GM21825 (cell line): ENCODE results near the gene JAKMIP3.

Source experiments
- ATAC-seq: cut with Tn5 transposase; IDR thresholded peaks from one replicate; pipeline ENCODE4 v1.9.1; 2021; ENCODE audit warnings: mild to moderate bottlenecking, moderate library complexity; ENCODE audit not compliant: unreplicated experiment

Gene JAKMIP3

GRCh38 chr10:132043861-132044695 is 21.7 kb upstream of the JAKMIP3 start:
- ATAC-seq: no peak

GRCh38 chr10:132044803-132045202 is 20.9 kb upstream of the JAKMIP3 start:
- ATAC-seq: no peak

- no peak for ATAC-seq
Measured at GRCh38 chr10:132045324-132045723, 20.4 kb upstream of the JAKMIP3 start.

- no peak for ATAC-seq
Measured at GRCh38 chr10:132047575-132048293, 18.0 kb upstream of the JAKMIP3 start.

GRCh38 chr10:132048294-132048667 is 17.5 kb upstream of the JAKMIP3 start:
- ATAC-seq: no peak

- no peak for ATAC-seq
Measured at GRCh38 chr10:132050191-132050590, 15.6 kb upstream of the JAKMIP3 start.

GRCh38 chr10:132052124-132052523 is 13.6 kb upstream of the JAKMIP3 start:
- ATAC-seq: no peak

- ATAC-seq: no peak
Measured at GRCh38 chr10:132054564-132054963, 11.2 kb upstream of the JAKMIP3 start.

- no peak for ATAC-seq
Measured at GRCh38 chr10:132055616-132056015, 10.1 kb upstream of the JAKMIP3 start.

GRCh38 chr10:132056663-132057062 is 9.1 kb upstream of the JAKMIP3 start:
- no peak for ATAC-seq

GRCh38 chr10:132057191-132057681 is 8.5 kb upstream of the JAKMIP3 start:
- ATAC-seq: no peak

GRCh38 chr10:132058111-132058745 is 7.5 kb upstream of the JAKMIP3 start:
- ATAC-seq: no peak

- ATAC-seq: no peak
Measured at GRCh38 chr10:132058793-132059759, 6.7 kb upstream of the JAKMIP3 start.

GRCh38 chr10:132059760-132060508 is 5.8 kb upstream of the JAKMIP3 start:
- ATAC-seq: no peak

- no peak for ATAC-seq
Measured at GRCh38 chr10:132061030-132061429, 4.7 kb upstream of the JAKMIP3 start.

GRCh38 chr10:132061465-132061864 is 4.3 kb upstream of the JAKMIP3 start:
- ATAC-seq: no peak

- no peak for ATAC-seq
Measured at GRCh38 chr10:132062116-132062515, 3.6 kb upstream of the JAKMIP3 start.

- ATAC-seq: no peak
Measured at GRCh38 chr10:132062641-132063390, 2.9 kb upstream of the JAKMIP3 start.

GRCh38 chr10:132063432-132063831 is 2.3 kb upstream of the JAKMIP3 start:
- ATAC-seq: no peak
